Mucosa of rectum (tissue), 2 donors: Measurements from ENCODE around the gene IMMP2L.
"Not testable (repeated sequence)": the region's sequence is repeated elsewhere in the genome, so short reads cannot be mapped to it uniquely, and the experiment has no call there.

ENCODE experiments used
- H3K27ac ChIP-seq, 2 donors: one replicate each; pipeline ENCODE4 v1.7.0; 2013; ENCODE audit warnings: inconsistent platforms in 2 of 2, low read depth in 2 of 2, low read length in 2 of 2
- H3K27me3 ChIP-seq, 2 donors: one replicate each; pipeline ENCODE4 v1.7.0; 2013; ENCODE audit warnings: low read length in 2 of 2; ENCODE audit not compliant: control insufficient read depth in 2 of 2, insufficient read depth in 2 of 2
- H3K36me3 ChIP-seq, 2 donors: one replicate each; pipeline ENCODE4 v1.7.0; 2013; ENCODE audit warnings: low read length in 2 of 2; ENCODE audit not compliant: control insufficient read depth in 2 of 2, insufficient read depth in 2 of 2
- H3K4me1 ChIP-seq, 2 donors: one replicate each; pipeline ENCODE4 v1.7.0; 2013; ENCODE audit warnings: low read length in 2 of 2, mild to moderate bottlenecking in 1 of 2; ENCODE audit not compliant: control insufficient read depth in 2 of 2, insufficient read depth in 2 of 2
- H3K4me3 ChIP-seq, 2 donors: one replicate each; pipeline ENCODE4 v1.7.0; 2013; ENCODE audit warnings: low read length in 2 of 2
- H3K9ac ChIP-seq, 2 donors: one replicate each; pipeline ENCODE4 v1.7.0; 2013; ENCODE audit warnings: low read length in 2 of 2, low read depth in 1 of 2, mild to moderate bottlenecking in 1 of 2
- H3K9me3 ChIP-seq, 2 donors: one replicate each; pipeline ENCODE4 v1.7.0; 2013; ENCODE audit warnings: low read length in 2 of 2; ENCODE audit not compliant: control insufficient read depth in 2 of 2
- donor health status: healthy.
- donor health status: Normal muscosa, but diverticular disease.

Gene IMMP2L

GRCh38 chr7:111328487-111328886 lies 233.8 kb downstream of the IMMP2L start:
- no peak overlapping the region for H3K4me3 ChIP-seq
- no peaks in the 10 kb centered on the region for H3K27me3 ChIP-seq
- no peak overlapping the region for H3K27ac ChIP-seq
- H3K9me3 ChIP-seq: no peaks in the 10 kb centered on the region
- no peak overlapping the region for H3K9ac ChIP-seq
- no peaks in the 10 kb centered on the region for H3K36me3 ChIP-seq
- H3K4me1 ChIP-seq: no peaks in the 10 kb centered on the region

- Histone ChIP-seq H3K9ac (no peak overlapping the region), H3K27me3 (no peaks in the 10 kb centered on the region), H3K36me3 (no peaks in the 10 kb centered on the region), H3K4me1 (no peaks in the 10 kb centered on the region), H3K27ac (no peak overlapping the region), H3K9me3 (no peaks in the 10 kb centered on the region), H3K4me3 (no peak overlapping the region)
Observed at GRCh38 chr7:111324776-111325175, 237.5 kb downstream of the IMMP2L start.

GRCh38 chr7:111324228-111324627 lies 238.1 kb downstream of the IMMP2L start:
- Histone ChIP-seq H3K9ac (no peak overlapping the region), H3K27me3 (no peaks in the 10 kb centered on the region), H3K9me3 (no peaks in the 10 kb centered on the region), H3K4me1 (no peaks in the 10 kb centered on the region), H3K36me3 (no peaks in the 10 kb centered on the region), H3K27ac (no peak overlapping the region), H3K4me3 (no peak overlapping the region)

- H3K27ac ChIP-seq, H3K9me3 ChIP-seq, H3K9ac ChIP-seq, H3K4me3 ChIP-seq, H3K27me3 ChIP-seq, H3K4me1 ChIP-seq, H3K36me3 ChIP-seq: not testable (repeated sequence)
Observed at GRCh38 chr7:111323670-111324069, 238.6 kb downstream of the IMMP2L start.

- Histone ChIP-seq H3K9me3 (no peaks in the 10 kb centered on the region), H3K4me1 (no peaks in the 10 kb centered on the region), H3K27me3 (no peaks in the 10 kb centered on the region), H3K9ac (no peak overlapping the region), H3K4me3 (no peak overlapping the region), H3K27ac (no peak overlapping the region), H3K36me3 (no peaks in the 10 kb centered on the region)
Observed at GRCh38 chr7:111320133-111320532, 242.2 kb downstream of the IMMP2L start.

GRCh38 chr7:111312966-111313365 lies 249.3 kb downstream of the IMMP2L start:
- no peaks in the 10 kb centered on the region for H3K36me3 ChIP-seq
- H3K4me3 ChIP-seq: no peak overlapping the region
- no peak overlapping the region for H3K9ac ChIP-seq
- no peak overlapping the region for H3K27ac ChIP-seq
- no peaks in the 10 kb centered on the region for H3K9me3 ChIP-seq
- H3K27me3 ChIP-seq: no peaks in the 10 kb centered on the region
- no peaks in the 10 kb centered on the region for H3K4me1 ChIP-seq

GRCh38 chr7:111308691-111309090 lies 253.6 kb downstream of the IMMP2L start:
- Histone ChIP-seq H3K4me3 (no peak overlapping the region), H3K4me1 (no peaks in the 10 kb centered on the region), H3K9me3 (no peaks in the 10 kb centered on the region), H3K9ac (no peak overlapping the region), H3K36me3 (no peaks in the 10 kb centered on the region), H3K27me3 (no peaks in the 10 kb centered on the region), H3K27ac (no peak overlapping the region)

GRCh38 chr7:111301891-111302290 lies 260.4 kb downstream of the IMMP2L start:
- no peaks in the 10 kb centered on the region for H3K27me3 ChIP-seq
- H3K9ac ChIP-seq: no peak overlapping the region
- no peaks in the 10 kb centered on the region for H3K36me3 ChIP-seq
- H3K4me1 ChIP-seq: no peaks in the 10 kb centered on the region
- H3K9me3 ChIP-seq: no peaks in the 10 kb centered on the region
- no peak overlapping the region for H3K27ac ChIP-seq
- H3K4me3 ChIP-seq: no peak overlapping the region

GRCh38 chr7:111294494-111294893 lies 267.8 kb downstream of the IMMP2L start:
- Histone ChIP-seq H3K4me1 (no peaks in the 10 kb centered on the region), H3K27me3 (no peaks in the 10 kb centered on the region), H3K27ac (no peak overlapping the region), H3K9me3 (no peaks in the 10 kb centered on the region), H3K9ac (no peak overlapping the region), H3K36me3 (no peaks in the 10 kb centered on the region), H3K4me3 (no peak overlapping the region)

GRCh38 chr7:111292026-111292470 lies 270.2 kb downstream of the IMMP2L start:
- Histone ChIP-seq H3K9me3 (no peaks in the 10 kb centered on the region), H3K4me3 (no peak overlapping the region), H3K36me3 (no peaks in the 10 kb centered on the region), H3K4me1 (no peaks in the 10 kb centered on the region), H3K27me3 (no peaks in the 10 kb centered on the region), H3K27ac (no peak overlapping the region), H3K9ac (no peak overlapping the region)

GRCh38 chr7:111290982-111291381 lies 271.3 kb downstream of the IMMP2L start:
- Histone ChIP-seq H3K36me3 (no peaks in the 10 kb centered on the region), H3K27me3 (no peaks in the 10 kb centered on the region), H3K27ac (no peak overlapping the region), H3K9me3 (no peaks in the 10 kb centered on the region), H3K4me3 (no peak overlapping the region), H3K9ac (no peak overlapping the region), H3K4me1 (no peaks in the 10 kb centered on the region)
